ENCODE measurements around the gene POLG2.
A peak's percentile ranks its signal among the peaks of the same experiment; 100 is the strongest.
"Not testable (repeated sequence)": the region's sequence is repeated elsewhere in the genome, so short reads cannot be mapped to it uniquely, and the experiment has no call there.

The POLG2 gene

DNA sequence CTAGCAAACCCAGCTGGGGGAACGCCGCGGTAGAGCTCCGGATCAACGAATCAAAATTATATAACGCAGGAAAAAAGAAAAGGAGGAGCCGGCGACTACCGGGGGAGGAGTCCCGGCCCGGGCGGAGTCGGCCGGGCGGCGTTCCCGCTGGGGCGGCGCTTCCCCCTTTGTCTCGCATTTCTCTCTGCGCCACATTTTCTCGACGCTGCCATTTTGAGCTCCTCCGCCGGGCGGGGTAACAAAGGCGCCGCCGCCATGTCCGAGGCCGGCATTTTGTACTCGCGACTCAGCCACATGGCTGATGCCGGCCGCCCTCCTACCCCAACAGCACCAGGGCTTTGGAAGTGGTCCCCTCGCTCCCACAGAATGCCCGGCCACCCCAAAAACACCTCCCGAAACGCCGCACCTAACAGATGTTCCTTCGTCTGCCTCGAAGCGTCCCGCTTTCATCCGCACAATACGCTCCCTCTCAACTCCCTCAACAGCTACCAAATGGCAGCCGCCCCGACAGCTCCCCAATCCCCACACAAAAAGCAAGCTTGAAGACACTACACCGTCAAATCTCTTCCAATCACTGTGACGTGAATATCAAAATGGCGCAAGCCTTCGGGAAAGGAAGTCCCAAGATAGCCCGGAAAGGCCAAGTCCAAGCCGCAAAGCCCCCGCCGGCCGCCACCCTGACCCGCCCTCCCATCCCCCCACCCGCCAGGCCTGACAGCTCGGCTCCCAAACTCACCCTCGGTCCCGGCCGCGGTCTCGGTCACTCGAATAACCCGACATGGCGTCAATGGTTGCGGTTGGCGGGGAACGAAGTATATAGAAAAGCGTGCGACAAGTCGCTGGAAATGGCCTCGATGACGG is 8.7 kb upstream of the POLG2 start:
- DNase-seq: peak; percentile 95

- peak in 1 of 3 donors; percentile 28 for DNase-seq
Observed at GRCh38 chr17:64504769-64505339, 8.0 kb upstream of the POLG2 start.

- DNase-seq: no peak
Observed at GRCh38 chr17:64503821-64504768, 7.2 kb upstream of the POLG2 start.

DNA sequence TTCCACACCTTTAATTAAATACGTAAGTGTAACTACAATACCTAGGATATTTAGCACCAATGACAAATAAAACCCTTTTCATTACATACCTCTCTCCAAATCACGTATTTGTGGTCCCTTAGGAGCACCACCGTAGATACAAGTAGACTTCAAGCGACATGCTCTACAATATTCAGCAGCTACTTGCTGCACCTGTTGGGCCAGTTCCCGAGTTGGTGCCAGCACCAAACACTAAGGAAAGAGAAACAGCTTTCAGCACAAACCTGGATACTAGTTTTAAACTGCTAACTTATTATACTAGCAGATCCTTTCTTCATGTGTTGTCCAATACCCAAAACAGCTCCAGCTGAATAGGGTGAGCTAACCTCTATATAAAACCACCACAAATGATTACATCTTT is 6.5 kb upstream of the POLG2 start:
- no peak for DNase-seq

DNA sequence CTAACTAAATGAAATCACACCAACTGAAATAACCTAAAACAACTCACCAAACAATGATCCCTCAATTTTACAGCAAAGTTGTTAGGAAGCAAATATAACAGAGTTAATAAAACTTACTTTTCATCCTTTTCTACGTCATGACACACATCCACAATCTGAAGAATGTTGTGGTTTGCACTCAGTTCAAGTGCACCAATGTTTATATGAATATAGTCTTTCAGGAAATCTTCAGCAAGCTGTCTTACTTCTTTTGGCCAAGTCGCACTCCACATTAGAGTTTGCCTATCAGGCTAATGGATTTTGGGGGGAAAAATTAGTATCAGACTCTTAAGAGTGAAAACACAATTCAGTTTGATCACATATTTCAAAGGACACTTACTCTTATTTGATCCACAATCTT is 6.0 kb upstream of the POLG2 start:
- no peak for DNase-seq

DNA sequence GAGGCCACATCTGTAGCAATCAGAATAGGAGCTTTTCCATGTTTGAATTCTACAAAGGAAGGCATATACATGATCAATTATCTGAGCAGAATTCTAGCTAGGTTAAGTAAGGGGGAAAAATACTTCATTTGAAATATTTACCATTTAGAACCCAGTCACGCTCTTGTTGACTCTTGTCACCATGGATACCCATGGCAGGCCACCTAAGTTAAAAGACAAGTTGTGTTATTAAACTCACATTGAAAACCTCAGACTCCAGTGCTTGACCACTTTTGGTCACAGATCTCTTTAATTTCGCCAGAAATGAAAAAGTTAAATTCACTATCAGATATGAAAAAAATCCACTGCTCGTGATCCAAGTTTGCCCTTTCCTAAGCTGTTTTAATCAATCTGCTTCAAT is 5.2 kb upstream of the POLG2 start:
- DNase-seq: peak in 2 of 3 donors; percentile 7 to 16

- DNase-seq: peak in 1 of 3 donors; percentile 15
Observed at GRCh38 chr17:64500862-64501765, 4.3 kb upstream of the POLG2 start.

DNA sequence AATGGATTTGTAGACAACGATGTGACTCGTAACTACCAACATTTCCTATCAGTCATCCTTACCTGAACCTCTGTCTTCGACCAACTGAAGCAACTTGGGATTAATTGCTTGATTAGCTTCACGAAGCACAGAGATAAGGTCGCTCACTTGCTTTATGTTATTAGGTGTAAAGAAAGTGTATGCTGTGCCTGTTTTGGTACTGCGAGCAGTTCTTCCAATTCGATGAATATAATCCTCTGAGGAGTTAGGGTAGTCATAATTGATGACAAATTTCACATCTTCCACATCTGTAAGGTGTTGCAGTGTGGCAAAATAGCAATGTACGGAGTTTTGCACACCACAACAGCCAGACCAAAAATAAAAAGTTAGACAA is 3.6 kb upstream of the POLG2 start:
- no peak for DNase-seq

DNA sequence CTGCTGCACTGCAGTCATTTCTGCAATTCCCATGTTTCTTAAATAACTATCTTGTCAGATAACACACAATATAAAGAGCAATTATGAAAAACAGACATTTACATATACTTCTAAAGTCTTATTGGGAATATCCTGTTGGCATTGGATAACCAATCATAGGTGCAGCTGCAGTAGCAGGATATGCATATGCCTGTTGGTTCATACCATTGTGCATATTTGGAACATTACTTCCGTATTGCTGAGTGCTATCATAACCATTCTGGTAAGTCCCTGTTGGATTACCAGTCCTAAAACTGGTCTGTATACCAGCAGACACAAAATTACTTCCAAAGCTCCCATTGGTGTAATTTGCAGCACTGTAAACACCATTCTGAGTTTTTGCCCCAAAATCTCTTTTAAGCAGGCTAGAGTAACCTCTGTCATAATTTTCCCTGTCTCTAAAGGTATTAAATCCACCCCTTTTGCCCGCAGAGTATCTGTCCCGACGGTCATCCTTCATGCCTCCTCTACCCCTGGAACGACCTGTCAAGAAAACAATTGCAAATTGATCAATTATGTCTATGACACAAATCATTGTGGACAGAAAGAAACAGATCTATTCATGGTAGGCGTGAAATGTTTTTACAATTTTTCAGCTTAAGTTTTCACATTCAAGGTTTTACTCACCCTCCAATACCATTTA is 3.1 kb upstream of the POLG2 start:
- DNase-seq: peak in 1 of 3 donors; percentile 29

- DNase-seq: peak in 1 of 3 donors; percentile 36
Observed at GRCh38 chr17:64498308-64499203, 1.7 kb upstream of the POLG2 start.

- peak in 1 of 3 donors; percentile 36 for DNase-seq
Observed at GRCh38 chr17:64497565-64498035, 746 bp upstream of the POLG2 start.

DNA sequence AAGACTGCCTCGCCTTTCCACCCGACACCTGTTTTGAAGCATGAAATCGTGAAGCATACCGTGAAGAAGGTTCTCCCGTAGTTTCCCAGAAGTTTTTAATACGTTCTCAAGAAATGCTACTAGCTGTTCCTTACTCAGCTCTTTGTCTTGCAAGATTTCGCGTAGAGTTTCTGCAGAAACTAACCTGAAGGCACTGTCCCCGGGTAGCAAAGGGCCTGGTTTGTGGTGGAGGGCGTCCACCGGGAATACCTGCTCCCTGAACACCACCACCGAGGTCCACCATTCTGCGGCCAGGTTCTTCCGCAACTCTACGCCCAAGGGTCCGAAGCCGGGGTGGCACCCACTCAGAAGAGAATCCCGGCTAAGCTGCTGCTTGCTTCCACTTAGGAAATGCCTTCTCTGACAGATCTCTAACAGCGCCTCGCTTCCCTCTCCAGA is 487 bp downstream of the POLG2 start:
- peak; percentile 56 to 59 (median 58) for DNase-seq

DNA sequence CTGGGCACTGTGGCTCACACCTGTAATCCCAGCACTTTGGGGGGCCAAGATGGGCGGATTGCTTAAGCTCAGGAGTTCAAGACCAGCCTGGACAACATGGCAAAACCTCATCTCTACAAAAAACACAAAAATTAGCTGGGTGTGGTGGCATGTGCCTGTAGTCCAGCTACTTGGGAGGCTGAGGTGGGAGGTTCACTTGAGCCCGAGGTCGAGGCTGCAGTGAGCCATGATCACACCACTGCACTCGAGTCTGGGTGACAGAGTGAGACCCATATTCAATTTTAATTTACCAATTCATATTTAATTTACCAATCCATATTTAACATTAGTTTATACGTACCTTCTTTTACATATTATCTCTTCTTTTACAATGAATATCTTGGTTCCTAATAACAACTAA is 1.6 kb downstream of the POLG2 start:
- not testable (repeated sequence) for DNase-seq

GRCh38 chr17:64494121-64494520 is 2.7 kb downstream of the POLG2 start:
- DNase-seq: no peak

DNA sequence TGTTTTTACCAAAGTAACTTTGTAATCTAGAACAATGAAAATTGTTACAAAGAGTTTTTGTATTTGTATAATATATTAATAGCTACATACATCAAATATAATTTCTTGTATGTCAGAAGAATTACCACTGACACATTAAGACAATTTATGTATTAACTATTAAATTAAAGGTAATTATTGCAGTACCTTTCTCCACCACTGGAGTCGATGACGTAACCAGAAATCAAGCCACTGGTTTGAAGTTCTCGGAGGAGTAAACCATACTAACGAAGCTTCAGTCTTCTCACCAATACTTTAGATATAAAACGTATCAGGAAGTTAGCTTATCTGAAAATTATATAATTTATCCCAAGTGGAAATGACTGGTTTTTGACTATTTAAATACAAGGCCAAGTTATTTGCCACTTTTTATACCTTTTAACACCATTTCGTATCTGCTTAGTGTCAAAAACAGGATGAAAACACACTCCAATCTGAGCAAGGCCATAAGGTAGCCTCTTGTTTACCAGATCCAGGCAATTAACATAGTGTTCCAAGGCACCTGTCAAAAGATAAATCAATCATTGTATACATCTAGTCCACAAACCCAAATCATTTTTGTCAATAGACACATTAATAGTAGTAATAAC is 4.3 kb downstream of the POLG2 start:
- peak; percentile 40 to 63 (median 59) for DNase-seq

DNA sequence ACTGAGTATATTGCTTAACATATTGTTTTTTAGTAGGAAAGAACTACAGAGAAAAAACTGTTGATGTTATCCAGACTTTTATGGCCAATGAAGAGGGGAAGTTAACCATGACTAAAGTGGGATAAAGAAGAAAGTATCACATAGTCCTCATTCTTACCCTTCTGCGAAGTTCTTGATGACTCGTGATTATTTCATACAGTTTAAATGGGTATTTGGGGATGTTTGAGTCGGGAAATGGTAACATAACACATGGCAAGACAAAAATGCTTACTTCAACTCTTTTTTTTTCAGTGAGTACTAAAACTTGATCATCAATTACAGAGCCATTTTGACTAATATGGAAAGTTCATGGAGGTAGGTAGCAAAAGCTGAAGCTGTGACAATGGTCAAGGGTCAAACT is 4.9 kb downstream of the POLG2 start:
- DNase-seq: peak; percentile 40 to 82 (median 67)

DNA sequence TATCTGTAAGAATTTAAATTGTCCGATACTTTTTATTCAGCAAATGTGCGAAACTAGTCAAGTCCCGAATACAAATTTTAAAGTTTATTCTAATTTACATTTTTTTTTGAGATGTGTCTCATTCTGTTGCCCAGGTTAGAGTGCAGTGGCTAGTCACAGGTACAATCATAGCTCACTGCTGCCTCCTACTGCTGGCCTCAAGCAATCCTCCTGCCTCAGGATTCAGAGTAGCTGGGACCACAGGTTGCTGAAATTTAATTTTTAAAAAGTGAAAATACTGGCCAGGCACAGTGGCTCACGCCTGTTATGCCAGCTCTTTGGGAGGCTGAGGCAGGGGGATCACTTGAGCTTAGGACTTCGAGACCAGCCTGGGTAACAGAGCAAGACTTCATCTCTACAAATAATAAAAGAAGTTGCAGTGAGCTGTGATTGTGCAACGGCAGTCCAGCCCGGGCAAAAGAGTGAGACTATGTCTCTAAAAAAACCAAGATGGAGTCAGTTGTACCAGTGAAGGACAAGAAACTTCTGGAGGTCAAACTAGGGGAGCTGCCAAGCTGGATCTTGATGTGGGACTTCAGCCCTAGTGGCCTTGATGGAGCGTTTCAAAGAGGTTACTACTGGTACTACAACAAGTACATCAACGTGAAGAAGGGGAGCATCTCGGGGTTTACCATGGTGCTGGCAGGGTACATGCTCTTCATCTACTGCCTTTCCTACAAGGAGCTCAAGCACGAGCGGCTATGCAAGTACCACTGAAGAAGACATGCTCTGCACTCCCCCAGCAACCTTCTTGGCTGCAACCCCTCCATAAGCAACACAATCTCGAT is 5.6 kb downstream of the POLG2 start:
- peak; percentile 65 to 75 (median 67) for DNase-seq

DNA sequence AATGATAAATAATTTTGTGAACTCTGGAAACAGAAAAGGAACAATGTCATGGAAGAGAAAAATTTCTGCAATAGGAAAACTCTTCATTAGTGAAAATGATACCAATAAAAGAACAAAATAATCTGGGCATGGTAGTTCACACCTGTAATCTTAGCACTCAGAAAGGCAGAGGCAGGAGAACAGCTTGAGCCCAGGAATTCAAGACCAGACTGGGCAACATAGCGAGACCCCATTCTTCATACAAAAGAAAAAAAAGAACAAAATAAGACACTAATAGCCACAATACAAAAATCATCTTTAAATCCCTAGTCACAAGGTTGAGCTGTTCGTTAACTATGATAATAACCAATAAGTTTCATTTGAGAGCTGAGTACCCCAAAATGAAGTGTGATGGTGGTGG is 8.6 kb downstream of the POLG2 start:
- DNase-seq: no peak

DNA sequence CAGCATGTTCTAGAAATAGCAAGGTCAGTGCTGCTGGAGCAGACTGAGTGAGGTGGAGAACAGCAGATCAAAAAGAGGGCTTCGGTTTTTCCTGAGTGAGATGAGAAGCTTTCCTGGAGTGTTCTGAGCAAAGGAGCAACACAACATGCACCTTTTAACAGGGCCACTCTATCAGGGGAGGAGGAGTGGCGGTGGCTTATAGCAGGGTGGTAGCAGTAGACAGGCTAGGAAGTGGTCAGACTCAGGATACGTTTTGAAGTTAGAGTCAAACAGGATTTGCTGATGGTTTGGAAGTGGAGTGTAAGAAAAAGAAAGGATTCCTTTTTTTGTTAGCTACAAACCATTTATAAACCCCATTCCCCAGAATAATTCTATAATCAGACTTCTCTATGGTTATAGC is 12.5 kb downstream of the POLG2 start:
- no peak for DNase-seq
